IMR-90 (cell line): ENCODE data around the gene ROR2. TPM values are rescaled to one million over a fixed set of nuclear protein-coding genes. Genes with fewer than 3 reads are reported as not detected.
A peak's percentile ranks its signal among the peaks of the same experiment; 100 is the strongest.

Experiments
- ATAC-seq: fragments of 200-7000 bp; cut with Tn5 transposase; 2 replicates; pipeline ENCODE4 v1.9.1; 2020; ENCODE audit warnings: low read depth, mild to moderate bottlenecking, moderate library complexity
- BruUV-seq: library from RNA; stranded (reverse); fragments of 400-500 nt; replicated peaks from 2 replicates; lab custom pipeline; 2021; lab: Mats Ljungman, UMichigan
- CTCF ChIA-PET: fragments of 300-600 bp; formaldehyde crosslinking; extraction: SDS; loops from one replicate; lab custom pipeline; 2021; ENCODE audit warnings: antibody characterized with exemption; lab: Yijun Ruan, JAX
- POLR2A ChIA-PET: fragments of 300-600 bp; sonication (Branson Sonifier 250); formaldehyde crosslinking; loops from one replicate; lab custom pipeline; 2022; ENCODE audit warnings: antibody characterized with exemption; ENCODE audit not compliant: unreplicated experiment; lab: Charles Lee
- DNase-seq: peaks from one replicate; pipeline ENCODE4 v3.0.0; 2013
- H2AFZ ChIP-seq: replicated peaks from 2 replicates; pipeline ENCODE3; 2013; ENCODE audit warnings: low read length, mild to moderate bottlenecking; ENCODE audit not compliant: poor library complexity
- H2AK5ac ChIP-seq: 2 replicates; pipeline ENCODE4 v1.6.1; 2013; ENCODE audit warnings: low read depth, low read length, inconsistent platforms
- H2AK9ac ChIP-seq: replicated peaks from 2 replicates; pipeline ENCODE3; 2013; ENCODE audit warnings: mild to moderate bottlenecking, low read depth, low read length, moderate library complexity; ENCODE audit not compliant: poor library complexity
- H2BK120ac ChIP-seq: 2 replicates; pipeline ENCODE4 v1.6.1; 2013; ENCODE audit warnings: low read depth, low read length, inconsistent platforms
- H2BK15ac ChIP-seq: 3 replicates; pipeline ENCODE4 v1.6.1; 2013; ENCODE audit warnings: low read depth, low read length, inconsistent platforms
- H2BK20ac ChIP-seq: 2 replicates; pipeline ENCODE4 v1.6.1; 2013; ENCODE audit warnings: low read depth, mild to moderate bottlenecking, inconsistent platforms, low read length, moderate library complexity
- H2BK5ac ChIP-seq: 2 replicates; pipeline ENCODE4 v1.6.1; 2013; ENCODE audit warnings: mild to moderate bottlenecking, low read depth, low read length, inconsistent platforms; ENCODE audit not compliant: poor library complexity, severe bottlenecking
- H3K14ac ChIP-seq: replicated peaks from 2 replicates; pipeline ENCODE4 v1.6.1; 2013; ENCODE audit warnings: low read depth, low read length, inconsistent platforms
- H3K18ac ChIP-seq: 2 replicates; pipeline ENCODE4 v1.6.1; 2013; ENCODE audit warnings: low read depth, low read length, control low read depth
- H3K23ac ChIP-seq: 2 replicates; pipeline ENCODE4 v1.6.1; 2013; ENCODE audit warnings: low read depth, low read length, inconsistent platforms
- H3K27ac ChIP-seq: 2 replicates; pipeline ENCODE4 v1.5.1; 2013; ENCODE audit warnings: mild to moderate bottlenecking, control low read depth, low read length; ENCODE audit not compliant: insufficient read depth
- H3K27me3 ChIP-seq: 2 replicates; pipeline ENCODE4 v1.6.1; 2013; ENCODE audit warnings: low read length; ENCODE audit not compliant: control insufficient read depth, insufficient read depth
- H3K36me3 ChIP-seq: 2 replicates; pipeline ENCODE4 v1.6.1; 2013; ENCODE audit warnings: low read length, mixed read lengths; ENCODE audit not compliant: control insufficient read depth, insufficient read depth
- H3K4ac ChIP-seq: 2 replicates; pipeline ENCODE4 v1.6.1; 2013; ENCODE audit warnings: low read depth, low read length, inconsistent platforms
- H3K4me1 ChIP-seq: 2 replicates; pipeline ENCODE4 v1.6.1; 2013; ENCODE audit warnings: low read length, mixed read lengths; ENCODE audit not compliant: control insufficient read depth, insufficient read depth
- H3K4me2 ChIP-seq: 2 replicates; pipeline ENCODE4 v1.6.1; 2013; ENCODE audit warnings: low read depth, mild to moderate bottlenecking, control low read depth, low read length, moderate library complexity
- H3K4me3 ChIP-seq: 2 replicates; pipeline ENCODE4 v1.5.1; 2013; ENCODE audit warnings: low read depth, mild to moderate bottlenecking, control low read depth, low read length, moderate library complexity; ENCODE audit not compliant: insufficient read depth
- H3K56ac ChIP-seq: 2 replicates; pipeline ENCODE4 v1.6.1; 2013; ENCODE audit warnings: low read length, inconsistent platforms; ENCODE audit not compliant: insufficient read depth; ENCODE audit errors: extremely low read depth
- H3K79me1 ChIP-seq, 2 experiments: 2 replicates each; pipeline ENCODE4 v1.6.1; 2013; ENCODE audit warnings: low read length in 2 of 2, inconsistent platforms in 1 of 2, low read depth in 1 of 2
- H3K9ac ChIP-seq: 2 replicates; pipeline ENCODE4 v1.6.1; 2013; ENCODE audit warnings: low read depth, low read length, control low read depth
- H3K9me1 ChIP-seq: 2 replicates; pipeline ENCODE4 v1.6.1; 2013; ENCODE audit warnings: low read length, inconsistent platforms; ENCODE audit not compliant: insufficient read depth
- H3K9me3 ChIP-seq: 2 replicates; pipeline ENCODE4 v1.6.1; 2013; ENCODE audit warnings: low read length; ENCODE audit not compliant: control insufficient read depth, insufficient read depth
- H4K20me1 ChIP-seq: 2 replicates; pipeline ENCODE4 v1.6.1; 2013; ENCODE audit warnings: low read length, inconsistent platforms; ENCODE audit not compliant: insufficient read depth
- H4K5ac ChIP-seq: 2 replicates; pipeline ENCODE4 v1.6.1; 2013; ENCODE audit warnings: mild to moderate bottlenecking, low read depth, low read length, control low read depth
- H4K8ac ChIP-seq, 2 experiments: 2 replicates each; pipeline ENCODE4 v1.6.1; 2013; ENCODE audit warnings: low read depth in 2 of 2, low read length in 2 of 2, control low read depth in 1 of 2, inconsistent platforms in 1 of 2
- H4K91ac ChIP-seq: 2 replicates; pipeline ENCODE4 v1.6.1; 2013; ENCODE audit warnings: low read depth, low read length, inconsistent platforms; ENCODE audit not compliant: insufficient read depth
- MXI1 ChIP-seq: IDR thresholded peaks from 2 replicates; pipeline ENCODE4 v1.6.1; 2012; ENCODE audit warnings: low read depth, mild to moderate bottlenecking, low read length, moderate library complexity, borderline replicate concordance
- WGBS, 2 experiments: methylation state at CpG; one replicate each; pipeline versions ENCODE4 v1.1.5 to v1.1.7; 2013; ENCODE audit warnings: missing lambda C conversion rate in 2 of 2; ENCODE audit not compliant: insufficient read length in 1 of 2; ENCODE audit errors: extremely low coverage in 2 of 2; 5-methylcytosine and 5-hydroxymethylcytosine counted together
- dilution Hi-C: fragments of 300-500 bp; cut with HindIII; formaldehyde crosslinking; loops from one replicate; pipeline ENCODE4 v1.14.3; 2018; ENCODE audit warnings: low sequenced_read_pairs; ENCODE audit not compliant: unreplicated experiment
- in situ Hi-C: fragments of 300-500 bp; cut with MboI; formaldehyde crosslinking; loops from 3 replicates; pipeline ENCODE4 v1.14.3; 2019; ENCODE audit warnings: low sequenced_read_pairs, inconsistent platforms, mixed read lengths
- intact Hi-C: fragments of 100-400 bp; cut with micrococcal nuclease; formaldehyde crosslinking; loops from 2 replicates; pipeline ENCODE4 v1.10.0; 2022
- polyA plus RNA-seq, 3 experiments: library from polyadenylated mRNA; depleted of rRNA; stranded (reverse); fragments of >200 nt; gene quantifications; 2 replicates each; pipeline ENCODE4 v1.2.3, GENCODE V29; 2012; ENCODE audit warnings: low replicate concordance in 1 of 3
- total RNA-seq: library from RNA; depleted of rRNA; stranded (reverse); fragments of >200 nt; gene quantifications from 2 replicates; pipeline ENCODE4 v1.2.3, GENCODE V29; 2012

Gene ROR2
- total and polyA plus RNA-seq, 2 of the 4 experiments (the other 2 are of a cell fraction), result 2.3 to 4.8 TPM

DNA sequence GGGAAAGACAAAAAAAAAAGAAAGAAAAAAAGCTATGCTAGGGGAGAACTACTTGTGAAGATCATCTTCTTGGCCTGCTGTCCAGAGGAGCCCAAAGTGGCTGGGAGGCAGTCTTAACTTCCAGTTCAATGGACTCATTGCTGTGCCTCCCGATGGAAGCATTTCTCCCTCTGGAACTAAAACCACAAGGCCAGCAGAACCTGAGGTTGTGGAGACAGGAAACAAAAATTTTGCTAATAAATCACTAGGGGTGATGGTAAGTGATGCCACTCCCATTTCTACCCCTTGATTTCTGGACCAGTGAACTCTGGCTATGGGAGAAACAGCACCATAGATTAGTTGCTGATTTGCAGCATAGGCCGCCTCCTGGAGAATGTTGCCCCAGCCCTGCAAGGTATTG lies 402.9 kb downstream of the ROR2 start:
- DNase-seq (no peak), ATAC-seq (no peak)
- intact Hi-C loops, result no loop called here
- Histone ChIP-seq H3K18ac (no peak overlapping the region), H2AK5ac (no peak overlapping the region), H2BK20ac (peak overlapping the region; percentile 41), H4K91ac (no peak overlapping the region), H4K8ac (no peak overlapping the region), H3K27ac (no peak overlapping the region), H3K23ac (peak overlapping the region; percentile 67; the same call in 1 of the 2 replicates), H2BK120ac (peak overlapping the region; percentile 60), H3K79me1 (no peaks in the 10 kb centered on the region), H4K5ac (no peak overlapping the region), H2BK5ac (no peak overlapping the region), H2BK15ac (peak overlapping the region; percentile 21; the same call in 1 of the 3 replicates), H3K9me3 (no peaks in the 10 kb centered on the region), H3K14ac (peak overlapping the region; percentile 62), H4K20me1 (no peaks in the 10 kb centered on the region), H3K9me1 (peaks cover 3% of the 10 kb centered on the region), H3K4me1 (peaks cover 3% of the 10 kb centered on the region; the same call in 1 of the 2 replicates), H2AFZ (no peak overlapping the region), H3K27me3 (no peaks in the 10 kb centered on the region), H2AK9ac (no peak overlapping the region), H3K4me2 (no peak overlapping the region), H3K56ac (no peak overlapping the region), H3K9ac (no peak overlapping the region), H3K36me3 (no peaks in the 10 kb centered on the region), H3K4me3 (no peak overlapping the region), H3K4ac (peak overlapping the region; percentile 56; the same call in 1 of the 2 replicates)
- in situ Hi-C loops, result no loop called here
- ChIA-PET CTCF (no interaction called here), POLR2A (no interaction called here)
- dilution Hi-C loops, result no loop called here
- TF ChIP-seq MXI1, result no peak
- no TSS peak for BruUV-seq
- no CpG with 5 or more reads among the region's 2 CpGs for WGBS, 2 experiments
